Astrocyte of the cerebellum (primary cell): ENCODE data around the gene ADGRG2.

ENCODE experiments used
- DNase-seq: peaks from one replicate; pipeline ENCODE4 v3.0.0-alpha.2; 2011; ENCODE audit warnings: low read depth
- H3K4me3 ChIP-seq: 2 replicates; pipeline ENCODE4 v1.5.1; 2011; ENCODE audit warnings: mild to moderate bottlenecking, low read depth, low read length, moderate library complexity
- in situ Hi-C: cut with HindIII; loops from 2 replicates; pipeline ENCODE4 v1.10.0; 2017; ENCODE audit warnings: low sequenced_read_pairs
- TF ChIP-seq, protein P1 (sequence below): IDR thresholded peaks from 2 replicates; pipeline ENCODE4 v1.5.1; 2012; ENCODE audit warnings: low read length, low read depth, moderate library complexity, mild to moderate bottlenecking; ENCODE audit errors: missing control alignments

The ADGRG2 gene

DNA sequence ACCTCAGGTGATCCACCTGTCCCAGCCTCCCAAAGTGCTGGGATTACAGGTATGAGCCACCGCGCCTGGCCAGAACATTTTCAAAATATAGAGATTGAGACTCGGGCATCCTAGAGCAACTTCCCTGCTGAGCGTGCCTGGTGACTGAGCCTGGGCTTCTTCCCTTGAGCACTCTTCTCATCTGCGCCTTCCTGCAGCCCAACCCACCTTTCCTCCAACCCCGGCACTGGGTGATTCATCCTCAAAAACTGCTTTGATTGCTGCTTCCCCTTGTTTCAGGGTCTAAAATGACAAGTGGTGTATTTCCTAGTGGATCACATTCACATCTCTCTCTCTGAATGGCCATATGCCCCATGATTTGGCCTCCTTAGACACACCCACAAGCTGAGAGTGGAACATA is 176.1 kb downstream of the ADGRG2 start:
- no peak overlapping the region for H3K4me3 ChIP-seq
- no peak for DNase-seq
- TF ChIP-seq, protein P1, sequence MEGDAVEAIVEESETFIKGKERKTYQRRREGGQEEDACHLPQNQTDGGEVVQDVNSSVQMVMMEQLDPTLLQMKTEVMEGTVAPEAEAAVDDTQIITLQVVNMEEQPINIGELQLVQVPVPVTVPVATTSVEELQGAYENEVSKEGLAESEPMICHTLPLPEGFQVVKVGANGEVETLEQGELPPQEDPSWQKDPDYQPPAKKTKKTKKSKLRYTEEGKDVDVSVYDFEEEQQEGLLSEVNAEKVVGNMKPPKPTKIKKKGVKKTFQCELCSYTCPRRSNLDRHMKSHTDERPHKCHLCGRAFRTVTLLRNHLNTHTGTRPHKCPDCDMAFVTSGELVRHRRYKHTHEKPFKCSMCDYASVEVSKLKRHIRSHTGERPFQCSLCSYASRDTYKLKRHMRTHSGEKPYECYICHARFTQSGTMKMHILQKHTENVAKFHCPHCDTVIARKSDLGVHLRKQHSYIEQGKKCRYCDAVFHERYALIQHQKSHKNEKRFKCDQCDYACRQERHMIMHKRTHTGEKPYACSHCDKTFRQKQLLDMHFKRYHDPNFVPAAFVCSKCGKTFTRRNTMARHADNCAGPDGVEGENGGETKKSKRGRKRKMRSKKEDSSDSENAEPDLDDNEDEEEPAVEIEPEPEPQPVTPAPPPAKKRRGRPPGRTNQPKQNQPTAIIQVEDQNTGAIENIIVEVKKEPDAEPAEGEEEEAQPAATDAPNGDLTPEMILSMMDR, result no peak
- in situ Hi-C loops, result no loop called here

DNA sequence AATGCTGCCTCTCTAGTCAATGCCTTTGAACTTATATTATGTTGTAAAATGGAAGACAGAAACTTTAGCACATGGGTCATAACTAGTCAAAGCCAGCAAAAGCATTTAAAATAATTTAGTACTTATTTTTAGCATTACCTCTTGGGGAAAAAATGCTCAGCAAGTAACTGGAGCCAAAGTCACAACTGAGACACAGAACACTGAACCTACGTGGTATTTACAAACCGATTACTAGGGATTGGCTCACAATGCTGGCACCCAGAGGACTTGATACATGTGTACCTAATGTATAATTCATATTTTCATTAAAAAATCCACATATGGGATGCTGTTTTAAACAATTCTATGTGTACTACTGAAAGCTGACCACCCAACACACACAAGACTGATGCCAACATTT is 176.8 kb downstream of the ADGRG2 start:
- no peak overlapping the region for H3K4me3 ChIP-seq
- in situ Hi-C loops, result no loop called here
- DNase-seq, result no peak
- TF ChIP-seq, protein P1, result no peak

DNA sequence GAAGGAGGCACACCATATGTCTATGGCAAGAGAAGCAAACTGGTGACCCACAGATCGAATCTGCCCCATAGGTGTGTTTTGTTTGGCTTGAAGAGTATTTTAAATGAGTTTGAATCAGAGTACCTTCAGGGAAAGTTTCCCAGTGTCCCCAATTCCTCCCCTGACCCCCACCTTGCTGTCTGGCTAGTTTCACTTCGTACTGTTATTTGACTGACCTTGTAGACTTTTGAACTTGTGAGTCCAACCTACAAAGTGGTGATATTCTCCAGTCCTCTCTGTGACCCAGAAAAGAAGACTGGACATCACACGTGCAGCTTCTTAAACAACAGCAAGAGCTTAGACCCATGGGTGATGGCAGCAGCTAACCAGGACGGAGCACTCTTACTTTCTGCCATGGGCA is 177.8 kb downstream of the ADGRG2 start:
- TF ChIP-seq, protein P1, result no peak
- in situ Hi-C loops, result no loop called here
- H3K4me3 ChIP-seq, result no peak overlapping the region
- no peak for DNase-seq

DNA sequence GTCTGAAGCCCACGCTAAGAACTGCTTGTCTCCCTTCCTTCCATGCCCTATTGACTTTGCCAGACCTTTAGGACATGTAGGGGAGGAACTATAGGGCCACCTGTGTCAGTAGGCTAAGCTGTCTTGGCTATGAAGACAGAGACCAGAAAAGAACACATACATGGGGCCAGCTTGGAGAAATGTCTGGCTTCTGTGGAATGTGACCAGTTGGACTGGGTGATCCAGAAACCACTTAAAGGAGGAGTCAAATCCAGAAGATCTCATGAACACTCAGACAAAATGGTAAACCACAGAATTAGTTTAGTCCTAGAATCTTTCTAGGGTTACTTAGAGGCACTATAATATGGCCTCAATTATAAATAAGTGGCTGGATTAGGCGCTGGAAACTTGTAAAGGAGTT is 180.4 kb downstream of the ADGRG2 start:
- in situ Hi-C loops, result no loop called here
- TF ChIP-seq, protein P1, result no peak
- H3K4me3 ChIP-seq, result no peak overlapping the region
- no peak for DNase-seq
